CD14-positive monocyte (primary cell): Measurements from ENCODE around the gene PAXX. TPM values are rescaled to one million over a fixed set of nuclear protein-coding genes. Genes with fewer than 3 reads are reported as not detected.

Source experiments
- DNase-seq, 3 donors: peaks; one replicate each; pipeline ENCODE4 v3.0.0-alpha.2; 2011 to 2022
- H2AFZ ChIP-seq: 2 replicates; pipeline ENCODE4 v1.6.0; 2012; ENCODE audit warnings: mild to moderate bottlenecking, low read depth, low read length, inconsistent platforms; ENCODE audit not compliant: insufficient read depth, poor library complexity, severe bottlenecking
- H3K27ac ChIP-seq, 2 donors: 1 replicate in 1 of 2; 2 replicates in 1 of 2; pipeline ENCODE4 v1.5.1; 2012 to 2013; ENCODE audit warnings: low read length in 2 of 2, control low read depth in 1 of 2, inconsistent platforms in 1 of 2, low read depth in 1 of 2, mild to moderate bottlenecking in 1 of 2
- H3K27me3 ChIP-seq, 2 donors: one replicate each; pipeline versions ENCODE4 v1.6.0 to v1.6.1; 2011 to 2013; ENCODE audit warnings: low read length in 2 of 2; ENCODE audit not compliant: control insufficient read depth in 2 of 2, insufficient read depth in 2 of 2
- H3K36me3 ChIP-seq, 2 donors: replicated peaks in 1 of 2; 1 replicate in 1 of 2; 2 replicates in 1 of 2; pipeline versions ENCODE4 v1.5.1 to v1.6.1; 2012 to 2013; ENCODE audit warnings: low read length in 2 of 2, control low read depth in 1 of 2, inconsistent platforms in 1 of 2, mild to moderate bottlenecking in 1 of 2; ENCODE audit not compliant: insufficient read depth in 2 of 2, control insufficient read depth in 1 of 2
- H3K4me1 ChIP-seq, 2 donors: 1 replicate in 1 of 2; 2 replicates in 1 of 2; pipeline versions ENCODE4 v1.5.1 to v1.6.1; 2012 to 2013; ENCODE audit warnings: low read length in 2 of 2, control low read depth in 1 of 2, inconsistent platforms in 1 of 2, mild to moderate bottlenecking in 1 of 2, moderate library complexity in 1 of 2; ENCODE audit not compliant: insufficient read depth in 2 of 2, control insufficient read depth in 1 of 2
- H3K4me2 ChIP-seq: replicated peaks from 2 replicates; pipeline ENCODE3; 2012; ENCODE audit warnings: low read length, moderate library complexity, mild to moderate bottlenecking; ENCODE audit not compliant: poor library complexity, severe bottlenecking; ENCODE audit errors: extremely low read depth
- H3K4me3 ChIP-seq, 3 experiments: fragments of 200-600 bp in 1 of 3; sonication (generic) in 1 of 3; replicated peaks in 1 of 3; 1 replicate in 2 of 3; 2 replicates in 1 of 3; pipeline ENCODE4 v1.5.1; 2011 to 2013; ENCODE audit warnings: low read length in 3 of 3, mild to moderate bottlenecking in 3 of 3, control low read depth in 2 of 3, low read depth in 2 of 3, inconsistent platforms in 1 of 3, moderate library complexity in 1 of 3
- H3K79me2 ChIP-seq: 2 replicates; pipeline ENCODE4 v1.6.0; 2012; ENCODE audit warnings: mild to moderate bottlenecking, control low read depth, inconsistent platforms, low read length, moderate library complexity; ENCODE audit not compliant: insufficient read depth
- H3K9ac ChIP-seq: 2 replicates; pipeline ENCODE4 v1.6.0; 2017; ENCODE audit warnings: low read length, mild to moderate bottlenecking; ENCODE audit not compliant: insufficient read depth, poor library complexity, severe bottlenecking
- H3K9me3 ChIP-seq, 2 donors: replicated peaks in 1 of 2; 1 replicate in 1 of 2; 2 replicates in 1 of 2; pipeline versions ENCODE4 v1.5.1 to v1.6.1; 2012 to 2013; ENCODE audit warnings: low read length in 2 of 2, control low read depth in 1 of 2; ENCODE audit not compliant: control insufficient read depth in 1 of 2, insufficient read depth in 1 of 2
- H4K20me1 ChIP-seq: 2 replicates; pipeline ENCODE4 v1.6.0; 2012; ENCODE audit warnings: mild to moderate bottlenecking, low read length, control low read depth, moderate library complexity; ENCODE audit not compliant: insufficient read depth
- H3K27ac Mint-ChIP-seq, 7 donors: one replicate each; pipeline ENCODE4 v1.8.0; 2020; ENCODE audit warnings: mild to moderate bottlenecking in 7 of 7, mixed read lengths in 7 of 7, moderate library complexity in 6 of 7, inconsistent platforms in 2 of 7
- H3K27me3 Mint-ChIP-seq, 3 donors: one replicate each; pipeline ENCODE4 v1.8.0; 2021 to 2022; ENCODE audit warnings: low read depth in 3 of 3, mild to moderate bottlenecking in 3 of 3, mixed read lengths in 3 of 3, moderate library complexity in 3 of 3, inconsistent platforms in 1 of 3
- H3K36me3 Mint-ChIP-seq, 2 donors: one replicate each; pipeline ENCODE4 v1.8.0; 2020; ENCODE audit warnings: mixed read lengths in 2 of 2, inconsistent platforms in 1 of 2, mild to moderate bottlenecking in 1 of 2
- H3K4me1 Mint-ChIP-seq: one replicate; pipeline ENCODE4 v1.8.0; 2020; ENCODE audit warnings: mild to moderate bottlenecking, mixed read lengths
- H3K4me3 Mint-ChIP-seq, 2 donors: one replicate each; pipeline ENCODE4 v1.8.0; 2020; ENCODE audit warnings: mild to moderate bottlenecking in 2 of 2, mixed read lengths in 2 of 2, moderate library complexity in 1 of 2
- H3K9me3 Mint-ChIP-seq, 7 donors: one replicate each; pipeline ENCODE4 v1.8.0; 2020 to 2022; ENCODE audit warnings: mixed read lengths in 7 of 7, mild to moderate bottlenecking in 6 of 7, moderate library complexity in 6 of 7, inconsistent platforms in 2 of 7
- WGBS: methylation state at CpG from one replicate; pipeline ENCODE4 v1.1.5; 2013; ENCODE audit warnings: missing lambda C conversion rate; ENCODE audit not compliant: insufficient coverage; 5-methylcytosine and 5-hydroxymethylcytosine counted together
- intact Hi-C, 2 donors: fragments of 100-400 bp; cut with micrococcal nuclease; formaldehyde crosslinking; loops; one replicate each; pipeline versions ENCODE4 v1.15.0 to v1.15.1; 2023
- polyA plus RNA-seq, 3 donors: library from polyadenylated mRNA; depleted of rRNA in 1 of 3; unstranded in 2 of 3; stranded (reverse) in 1 of 3; fragments of 300-500 nt in 2 of 3; fragments of >200 nt in 1 of 3; fragmentation: Illumina TruSeq in 2 of 3; gene quantifications; 1 replicate in 2 of 3; 2 replicates in 1 of 3; pipeline ENCODE4 v1.2.3, GENCODE V29; 2012 to 2021
- TF ChIP-seq, protein P1 (sequence below): fragments of 200-600 bp; IDR thresholded peaks from one replicate; pipeline ENCODE4 v1.8.0; 2022; ENCODE audit warnings: antibody characterized with exemption, mild to moderate bottlenecking

PAXX gene
- polyA plus RNA-seq, 3 donors = 35.3 to 92.9 (median 40.7) TPM

GRCh38 chr9:136943291-136944211 is 48.7 kb upstream of the PAXX start:
- intact Hi-C loops = loop anchor here (2.0 to 10.0 kb wide), 4 partner anchors 57 to 139 kb away; partner anchors contain the start of genes AJM1 (in 1 of the 2), FUT7 (in 1 of the 2), PHPT1 (in 1 of the 2) and RABL6 (in 1 of the 2)
- peaks cover 12 to 25% of the 10 kb centered on the region in 2 donors for H3K4me1 ChIP-seq
- peak in 1 of 3 donors; percentile 5 for DNase-seq
- H3K4me3 Mint-ChIP-seq = peak overlapping the region; percentile 73 to 83
- H3K36me3 Mint-ChIP-seq = peaks cover 26 to 44% of the 10 kb centered on the region in 2 donors
- H4K20me1 ChIP-seq = peaks cover 49% of the 10 kb centered on the region
- peak overlapping the region; percentile 43 for H2AFZ ChIP-seq
- WGBS = 29% methylated on average over 56 of the region's 61 CpGs
- peaks cover 0 to 2% (median 0%) of the 10 kb centered on the region in 7 donors for H3K9me3 Mint-ChIP-seq
- no peaks in the 10 kb centered on the region for H3K9me3 ChIP-seq
- peaks cover 0 to 6% (median 4%) of the 10 kb centered on the region in 3 donors for H3K27me3 Mint-ChIP-seq
- TF ChIP-seq, protein P1, sequence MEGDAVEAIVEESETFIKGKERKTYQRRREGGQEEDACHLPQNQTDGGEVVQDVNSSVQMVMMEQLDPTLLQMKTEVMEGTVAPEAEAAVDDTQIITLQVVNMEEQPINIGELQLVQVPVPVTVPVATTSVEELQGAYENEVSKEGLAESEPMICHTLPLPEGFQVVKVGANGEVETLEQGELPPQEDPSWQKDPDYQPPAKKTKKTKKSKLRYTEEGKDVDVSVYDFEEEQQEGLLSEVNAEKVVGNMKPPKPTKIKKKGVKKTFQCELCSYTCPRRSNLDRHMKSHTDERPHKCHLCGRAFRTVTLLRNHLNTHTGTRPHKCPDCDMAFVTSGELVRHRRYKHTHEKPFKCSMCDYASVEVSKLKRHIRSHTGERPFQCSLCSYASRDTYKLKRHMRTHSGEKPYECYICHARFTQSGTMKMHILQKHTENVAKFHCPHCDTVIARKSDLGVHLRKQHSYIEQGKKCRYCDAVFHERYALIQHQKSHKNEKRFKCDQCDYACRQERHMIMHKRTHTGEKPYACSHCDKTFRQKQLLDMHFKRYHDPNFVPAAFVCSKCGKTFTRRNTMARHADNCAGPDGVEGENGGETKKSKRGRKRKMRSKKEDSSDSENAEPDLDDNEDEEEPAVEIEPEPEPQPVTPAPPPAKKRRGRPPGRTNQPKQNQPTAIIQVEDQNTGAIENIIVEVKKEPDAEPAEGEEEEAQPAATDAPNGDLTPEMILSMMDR = no peak
- H3K4me1 Mint-ChIP-seq = peaks cover 17% of the 10 kb centered on the region
- H3K9ac ChIP-seq = peak overlapping the region; percentile 80
- no peaks in the 10 kb centered on the region for H3K27me3 ChIP-seq
- peaks cover 20% of the 10 kb centered on the region for H3K79me2 ChIP-seq
- H3K4me3 ChIP-seq = peak overlapping the region; percentile 79 to 86 (median 79)
- peak overlapping the region in 6 of 7 donors; percentile 30 to 66 (median 54) for H3K27ac Mint-ChIP-seq
- H3K36me3 ChIP-seq = peaks cover 39 to 42% of the 10 kb centered on the region in 2 donors
- peak overlapping the region; percentile 47 to 80 for H3K27ac ChIP-seq
- H3K4me2 ChIP-seq = peak overlapping the region; percentile 93

- peaks cover 47% of the 10 kb centered on the region for H4K20me1 ChIP-seq
- no peaks in the 10 kb centered on the region for H3K27me3 ChIP-seq
- H3K4me3 Mint-ChIP-seq = peak overlapping the region; percentile 73 to 83
- under 1% methylated on average over 45 of the region's 45 CpGs for WGBS
- H3K9ac ChIP-seq = peak overlapping the region; percentile 80
- no peaks in the 10 kb centered on the region for H3K9me3 ChIP-seq
- H3K27me3 Mint-ChIP-seq = peaks cover 0 to 6% (median 4%) of the 10 kb centered on the region in 3 donors
- H3K4me1 Mint-ChIP-seq = peaks cover 14% of the 10 kb centered on the region
- peaks cover 15 to 27% of the 10 kb centered on the region in 2 donors for H3K4me1 ChIP-seq
- TF ChIP-seq, protein P1 = no peak
- H3K4me3 ChIP-seq = peak overlapping the region; percentile 79 to 86 (median 79)
- peak overlapping the region; percentile 43 for H2AFZ ChIP-seq
- peaks cover 37 to 41% of the 10 kb centered on the region in 2 donors for H3K36me3 ChIP-seq
- peak; percentile 53 to 76 (median 64) for DNase-seq
- H3K9me3 Mint-ChIP-seq = peaks cover 0 to 2% (median 0%) of the 10 kb centered on the region in 7 donors
- H3K79me2 ChIP-seq = peaks cover 20% of the 10 kb centered on the region
- H3K4me2 ChIP-seq = peak overlapping the region; percentile 93
- peak overlapping the region in 3 of 7 donors; percentile 31 to 58 (median 50) for H3K27ac Mint-ChIP-seq
- intact Hi-C loops = loop anchor here (2.0 to 10.0 kb wide), 4 partner anchors 57 to 139 kb away; partner anchors contain the start of genes AJM1 (in 1 of the 2), FUT7 (in 1 of the 2), PHPT1 (in 1 of the 2) and RABL6 (in 1 of the 2)
- H3K27ac ChIP-seq = peak overlapping the region; percentile 47 to 80
- H3K36me3 Mint-ChIP-seq = peaks cover 24 to 41% of the 10 kb centered on the region in 2 donors
Measured at GRCh38 chr9:136944212-136944518, 48.1 kb upstream of the PAXX start.
